ENCODE results near the gene STRA8. TPM values are rescaled to one million over a fixed set of nuclear protein-coding genes. Genes with fewer than 3 reads are reported as not detected.
"Not testable (repeated sequence)": the region's sequence is repeated elsewhere in the genome, so short reads cannot be mapped to it uniquely, and the experiment has no call there.

Gene STRA8
- total and polyA plus RNA-seq, 7 donors = not detected

DNA sequence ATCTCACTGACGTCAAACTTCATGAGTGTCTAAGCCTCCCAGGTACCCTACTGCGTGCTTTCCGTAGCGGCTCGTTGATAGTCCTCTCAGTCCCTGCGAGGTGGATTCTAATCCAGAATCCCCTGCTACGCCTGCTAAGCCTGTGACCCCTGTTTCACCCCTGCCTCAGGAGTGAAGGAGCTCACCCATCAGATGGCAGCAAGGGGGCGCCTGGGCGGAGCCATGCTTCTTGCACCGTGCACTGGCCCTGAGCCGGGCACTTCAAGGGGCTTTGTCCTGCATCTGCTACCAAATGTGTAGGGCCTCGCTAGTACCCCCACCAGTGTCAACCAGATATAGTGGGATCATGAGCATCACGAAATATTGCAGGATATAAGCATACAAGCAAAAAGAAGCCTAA, 918 bp upstream of the STRA8 start:
- ATAC-seq (no peak), DNase-seq (no peak)
- H3K9me3 ChIP-seq = no peaks in the 10 kb centered on the region
- H3K36me3 ChIP-seq (ENCODE audit: insufficient read depth in 1 of 2, low read depth in 1 of 2) = no peaks in the 10 kb centered on the region
- WGBS, 3 donors = 81 to 83% (median 82%) methylated on average over 13 of the region's 13 CpGs
- no peak overlapping the region for H3K27ac ChIP-seq
- intact Hi-C loops (cut with DNase I) = no loop called here
- TF ChIP-seq, protein P1, sequence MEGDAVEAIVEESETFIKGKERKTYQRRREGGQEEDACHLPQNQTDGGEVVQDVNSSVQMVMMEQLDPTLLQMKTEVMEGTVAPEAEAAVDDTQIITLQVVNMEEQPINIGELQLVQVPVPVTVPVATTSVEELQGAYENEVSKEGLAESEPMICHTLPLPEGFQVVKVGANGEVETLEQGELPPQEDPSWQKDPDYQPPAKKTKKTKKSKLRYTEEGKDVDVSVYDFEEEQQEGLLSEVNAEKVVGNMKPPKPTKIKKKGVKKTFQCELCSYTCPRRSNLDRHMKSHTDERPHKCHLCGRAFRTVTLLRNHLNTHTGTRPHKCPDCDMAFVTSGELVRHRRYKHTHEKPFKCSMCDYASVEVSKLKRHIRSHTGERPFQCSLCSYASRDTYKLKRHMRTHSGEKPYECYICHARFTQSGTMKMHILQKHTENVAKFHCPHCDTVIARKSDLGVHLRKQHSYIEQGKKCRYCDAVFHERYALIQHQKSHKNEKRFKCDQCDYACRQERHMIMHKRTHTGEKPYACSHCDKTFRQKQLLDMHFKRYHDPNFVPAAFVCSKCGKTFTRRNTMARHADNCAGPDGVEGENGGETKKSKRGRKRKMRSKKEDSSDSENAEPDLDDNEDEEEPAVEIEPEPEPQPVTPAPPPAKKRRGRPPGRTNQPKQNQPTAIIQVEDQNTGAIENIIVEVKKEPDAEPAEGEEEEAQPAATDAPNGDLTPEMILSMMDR (IDR thresholded peaks at IDR 0.05) = no peak
- no peak overlapping the region for H3K4me3 ChIP-seq
- no peaks in the 10 kb centered on the region for H3K4me1 ChIP-seq
- H3K27me3 ChIP-seq (ENCODE audit: insufficient read depth in 3 of 3, low read length in 2 of 3) = no peaks in the 10 kb centered on the region

DNA sequence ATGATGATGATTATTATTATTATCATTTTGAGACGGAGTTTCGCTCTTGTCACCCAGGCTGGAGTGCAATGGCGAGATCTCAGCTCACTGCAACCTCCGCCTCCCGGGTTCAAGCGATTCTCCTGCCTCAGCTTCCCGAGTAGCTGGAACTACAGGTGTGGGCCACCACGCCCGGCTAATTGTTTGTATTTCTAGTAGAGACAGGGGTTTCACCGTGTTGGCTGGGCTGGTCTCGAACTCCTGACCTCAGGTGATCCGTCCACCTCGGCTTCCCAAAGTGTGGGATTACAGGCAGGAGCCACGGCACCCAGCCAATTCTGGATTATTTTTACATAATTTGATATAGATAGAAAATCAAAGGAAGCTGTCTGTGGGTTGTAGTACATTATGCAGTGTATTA, 457 bp downstream of the STRA8 start:
- DNase-seq; ATAC-seq; H3K4me1 ChIP-seq; H3K36me3 ChIP-seq (ENCODE audit: insufficient read depth in 1 of 2, low read depth in 1 of 2); H3K27ac ChIP-seq; H3K4me3 ChIP-seq; H3K27me3 ChIP-seq (ENCODE audit: insufficient read depth in 3 of 3, low read length in 2 of 3); H3K9me3 ChIP-seq; intact Hi-C loops (cut with DNase I): not testable (repeated sequence)
- WGBS, 3 donors = 90 to 91% (median 91%) methylated on average over 14 of the region's 14 CpGs

DNA sequence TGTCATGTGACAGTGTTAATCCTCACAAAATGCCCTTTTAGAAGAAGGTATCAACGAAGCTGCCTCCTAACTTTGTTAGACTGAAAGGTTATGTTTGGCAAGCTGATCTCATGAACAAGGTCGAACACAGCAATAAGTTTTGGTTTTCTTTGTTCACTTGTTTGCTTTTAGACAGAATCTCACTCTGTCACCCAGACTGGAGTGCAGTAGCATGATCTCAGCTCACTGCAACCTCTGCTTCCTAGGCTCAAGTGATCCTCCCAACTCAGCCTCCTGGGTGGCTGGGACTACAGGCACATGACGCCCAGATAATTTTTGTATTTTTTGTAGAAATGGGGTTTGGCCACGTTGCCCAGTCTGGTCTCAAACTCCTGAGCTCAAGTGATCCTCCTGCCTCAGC, 1.1 kb downstream of the STRA8 start:
- Histone ChIP-seq H3K4me3 (no peak overlapping the region), H3K9me3 (no peaks in the 10 kb centered on the region), H3K27me3 (ENCODE audit: insufficient read depth in 3 of 3, low read length in 2 of 3) (no peaks in the 10 kb centered on the region), H3K4me1 (no peaks in the 10 kb centered on the region), H3K36me3 (ENCODE audit: insufficient read depth in 1 of 2, low read depth in 1 of 2) (no peaks in the 10 kb centered on the region), H3K27ac (no peak overlapping the region)
- DNase-seq (no peak), ATAC-seq (no peak)
- intact Hi-C loops (cut with DNase I) = no loop called here
- TF ChIP-seq, protein P1 (IDR thresholded peaks at IDR 0.05) = no peak
- 74 to 78% (median 76%) methylated on average over 4 of the region's 4 CpGs for WGBS, 3 donors

DNA sequence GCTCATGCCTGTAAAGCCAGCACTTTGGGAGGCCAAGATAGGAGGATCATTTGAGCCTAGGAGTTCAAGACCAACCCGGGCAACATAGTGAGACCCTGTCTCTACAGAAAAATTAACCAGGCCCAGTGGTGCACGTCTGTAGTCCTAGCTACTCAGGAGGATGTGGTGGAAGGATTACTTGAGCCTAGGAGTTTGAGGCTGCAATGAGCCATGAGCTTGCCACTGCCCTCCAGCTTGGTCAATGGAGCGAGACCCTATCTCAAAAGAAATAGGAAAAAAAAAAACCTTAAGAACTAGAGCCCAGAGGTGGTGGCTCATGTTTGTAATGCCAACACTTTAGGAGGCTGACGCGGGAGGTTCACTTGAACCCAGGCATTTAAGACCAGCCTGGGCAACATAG, 2.2 kb downstream of the STRA8 start:
- DNase-seq (no peak), ATAC-seq (no peak)
- Histone ChIP-seq H3K4me1 (no peaks in the 10 kb centered on the region), H3K27me3 (ENCODE audit: insufficient read depth in 3 of 3, low read length in 2 of 3) (no peaks in the 10 kb centered on the region), H3K36me3 (ENCODE audit: insufficient read depth in 1 of 2, low read depth in 1 of 2) (no peaks in the 10 kb centered on the region), H3K4me3 (no peak overlapping the region), H3K9me3 (no peaks in the 10 kb centered on the region), H3K27ac (no peak overlapping the region)
- TF ChIP-seq, protein P1 (IDR thresholded peaks at IDR 0.05) = no peak
- 95 to 97% (median 96%) methylated on average over 5 of the region's 5 CpGs for WGBS, 3 donors
- intact Hi-C loops (cut with DNase I) = no loop called here

DNA sequence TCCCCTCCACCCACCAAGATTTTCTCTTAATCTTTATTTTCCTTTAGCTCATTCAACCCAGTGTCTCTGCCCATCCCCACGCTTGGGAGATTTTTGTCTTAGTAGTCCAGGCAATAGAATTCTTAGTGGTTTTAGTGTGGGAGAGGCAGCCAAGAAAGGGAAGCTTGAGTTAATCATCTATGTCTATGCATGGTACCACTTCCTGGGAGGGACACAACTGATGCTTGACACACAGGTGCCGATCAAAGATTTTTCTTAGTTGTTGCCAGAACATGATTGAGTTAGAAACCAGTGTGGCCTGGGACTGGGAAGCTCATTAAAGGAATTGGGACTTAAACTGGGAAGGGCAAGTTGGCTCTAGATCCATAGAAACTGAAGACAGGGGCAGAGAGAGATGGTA, 3.1 kb downstream of the STRA8 start:
- no peaks in the 10 kb centered on the region for H3K4me1 ChIP-seq
- no peak overlapping the region for H3K4me3 ChIP-seq
- DNase-seq (no peak), ATAC-seq (no peak)
- intact Hi-C loops (cut with DNase I) = no loop called here
- H3K36me3 ChIP-seq (ENCODE audit: insufficient read depth in 1 of 2, low read depth in 1 of 2) = no peaks in the 10 kb centered on the region
- 82 to 88% (median 86%) methylated on average over 2 of the region's 2 CpGs for WGBS, 3 donors
- TF ChIP-seq, protein P1 (IDR thresholded peaks at IDR 0.05) = no peak
- no peaks in the 10 kb centered on the region for H3K27me3 ChIP-seq (ENCODE audit: insufficient read depth in 3 of 3, low read length in 2 of 3)
- no peak overlapping the region for H3K27ac ChIP-seq
- no peaks in the 10 kb centered on the region for H3K9me3 ChIP-seq

Measured in psoas muscle (tissue), 8 donors.